Kidney epithelial cell (primary cell): ENCODE measurements around the gene OST4. TPM values are rescaled to one million over a fixed set of nuclear protein-coding genes. Genes with fewer than 3 reads are reported as not detected.
A peak's percentile ranks its signal among the peaks of the same experiment; 100 is the strongest.
"Not testable (repeated sequence)": the region's sequence is repeated elsewhere in the genome, so short reads cannot be mapped to it uniquely, and the experiment has no call there.

Experiments
- DNase-seq: peaks from one replicate; pipeline ENCODE4 v3.0.0-alpha.2; 2010; ENCODE audit warnings: low read depth
- H3K27me3 ChIP-seq: 2 replicates; pipeline ENCODE4 v1.6.0; 2011; ENCODE audit warnings: low read length; ENCODE audit not compliant: control insufficient read depth, insufficient read depth
- H3K36me3 ChIP-seq: 2 replicates; pipeline ENCODE4 v1.5.1; 2011; ENCODE audit warnings: low read length; ENCODE audit not compliant: control insufficient read depth, insufficient read depth
- H3K4me3 ChIP-seq: 2 replicates; pipeline ENCODE4 v1.5.1; 2011; ENCODE audit warnings: low read depth, mild to moderate bottlenecking, control low read depth, low read length
- CTCF ChIP-seq: IDR thresholded peaks from 2 replicates; pipeline ENCODE4 v1.5.1; 2011; ENCODE audit warnings: mild to moderate bottlenecking, moderate library complexity, low read length, control low read depth, inconsistent platforms; ENCODE audit not compliant: insufficient read depth, poor library complexity, severe bottlenecking
- total RNA-seq: library from RNA; depleted of rRNA; stranded (reverse); fragments of >200 nt; gene quantifications from 2 replicates; pipeline ENCODE4 v1.2.3, GENCODE V29; 2015

The OST4 gene
- total RNA-seq, 1 donor from 2014 or later = 237 TPM

DNA sequence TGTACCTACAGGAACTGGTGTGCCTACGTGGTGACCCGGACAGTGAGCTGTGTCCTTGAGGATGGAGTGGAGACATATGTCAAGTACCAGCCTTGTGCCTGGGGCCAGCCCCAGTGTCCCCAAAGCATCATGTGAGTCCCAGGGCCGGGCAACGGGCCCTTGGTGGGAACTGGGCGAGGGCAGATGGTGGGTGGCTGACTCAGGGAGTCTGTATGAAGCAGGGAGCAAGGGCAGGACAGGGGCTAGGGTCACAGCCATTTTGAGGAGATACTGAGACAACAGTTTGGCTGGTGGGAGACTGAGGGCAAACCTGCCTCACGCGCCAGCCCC is 8.7 kb upstream of the OST4 start:
- Histone ChIP-seq H3K27me3 (no peaks in the 10 kb centered on the region), H3K36me3 (no peaks in the 10 kb centered on the region), H3K4me3 (no peak overlapping the region)
- no peak for TF ChIP-seq CTCF
- no peak for DNase-seq

DNA sequence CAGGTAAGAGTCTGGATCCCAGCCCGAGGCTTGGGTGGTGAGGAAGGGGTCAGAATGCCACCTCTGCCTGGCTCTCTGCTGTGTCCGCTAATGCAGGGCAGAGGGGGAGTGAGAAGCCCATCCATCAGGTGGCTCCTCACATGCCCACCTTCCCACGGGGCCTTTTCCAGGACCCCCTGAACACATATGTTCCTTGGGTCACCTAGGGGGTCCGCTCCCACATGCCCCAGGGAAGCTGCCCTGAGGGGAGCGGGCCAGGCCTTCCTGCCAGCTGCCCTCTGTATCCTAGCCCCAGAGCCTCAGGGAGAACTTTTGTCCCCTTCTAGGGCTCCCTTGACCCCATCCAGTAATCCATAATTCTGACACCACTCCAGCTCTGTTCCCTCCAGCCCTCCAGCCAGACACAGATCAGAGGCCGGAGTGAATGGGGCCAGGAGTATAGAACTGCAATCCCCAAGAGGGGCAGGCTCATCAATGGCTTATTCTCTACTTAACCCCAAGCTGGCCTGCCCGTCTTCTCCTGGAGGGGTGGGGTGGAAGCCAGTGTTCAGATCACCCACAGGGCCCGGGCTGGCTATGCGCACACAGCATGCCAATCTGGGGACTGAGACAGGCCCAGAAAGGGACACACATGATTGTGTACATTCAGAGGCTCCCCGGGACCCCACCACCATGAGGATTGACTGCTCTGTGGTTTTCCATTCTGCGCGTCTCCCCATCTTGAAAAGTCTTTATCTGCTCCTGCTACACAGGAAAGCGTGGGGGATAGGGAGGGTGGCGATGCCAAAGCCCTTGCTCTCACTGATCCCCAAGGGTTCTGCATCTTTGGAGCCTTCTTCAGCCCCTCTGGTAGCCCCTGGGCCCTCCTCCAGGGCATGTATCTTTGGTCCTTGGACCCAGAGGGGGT is 8.0 kb upstream of the OST4 start:
- Histone ChIP-seq H3K36me3 (no peaks in the 10 kb centered on the region), H3K4me3 (no peak overlapping the region), H3K27me3 (no peaks in the 10 kb centered on the region)
- no peak for TF ChIP-seq CTCF
- no peak for DNase-seq

DNA sequence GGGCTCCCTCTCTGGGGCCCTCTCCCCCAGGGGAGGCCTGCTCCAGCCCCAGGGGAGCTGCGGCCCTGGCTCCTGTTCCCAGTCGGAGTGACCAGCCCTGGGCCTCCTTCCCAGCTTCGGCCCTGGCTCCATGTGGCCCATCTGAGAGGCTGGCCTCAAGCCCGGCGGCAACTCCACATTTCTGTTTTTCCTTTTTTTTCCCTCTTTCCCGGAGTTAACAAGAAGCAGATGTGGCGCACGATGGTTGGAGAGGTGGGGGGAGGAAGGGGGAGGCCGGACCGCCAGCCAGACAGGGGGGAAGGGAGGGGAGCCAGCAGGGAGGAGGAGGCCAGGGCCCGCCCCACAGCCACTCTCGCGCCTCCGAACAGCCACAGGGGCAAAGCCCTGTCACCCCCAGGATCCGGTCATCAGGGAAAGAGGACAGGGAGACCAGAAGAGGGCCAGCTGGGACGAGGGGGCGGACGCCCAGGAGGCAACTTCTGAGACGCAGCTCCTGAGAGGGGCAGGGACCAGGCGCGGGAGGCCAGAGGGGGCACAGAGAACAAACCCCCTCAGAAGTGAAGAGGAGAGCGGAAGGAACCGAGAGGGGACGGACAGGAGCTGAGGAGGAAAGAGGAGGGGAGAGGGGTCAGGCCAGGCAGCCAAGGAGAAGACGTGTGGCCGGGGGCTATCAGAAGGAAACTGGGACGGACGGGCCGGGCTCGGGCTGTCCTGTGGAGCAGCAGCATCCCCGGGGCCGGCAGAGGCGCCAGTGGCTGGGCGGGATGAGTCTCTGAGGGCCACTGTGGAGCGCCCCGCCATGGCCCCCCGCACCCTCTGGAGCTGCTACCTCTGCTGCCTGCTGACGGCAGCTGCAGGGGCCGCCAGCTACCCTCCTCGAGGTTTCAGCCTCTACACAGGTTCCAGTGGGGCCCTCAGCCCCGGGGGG is 7.1 kb upstream of the OST4 start, which contains the start of gene EMILIN1:
TSS of gene EMILIN1 (plus strand) at position 349 of the 928 bp plus-strand sequence. CDS start at position 800, 451 bp downstream.
- H3K4me3 ChIP-seq = peak within 1 kb of the TSS; percentile 8
- no peak for TF ChIP-seq CTCF
- no peak for DNase-seq
- H3K36me3 ChIP-seq = no peaks in the 10 kb centered on the region
- H3K27me3 ChIP-seq = no peaks in the 10 kb centered on the region

DNA sequence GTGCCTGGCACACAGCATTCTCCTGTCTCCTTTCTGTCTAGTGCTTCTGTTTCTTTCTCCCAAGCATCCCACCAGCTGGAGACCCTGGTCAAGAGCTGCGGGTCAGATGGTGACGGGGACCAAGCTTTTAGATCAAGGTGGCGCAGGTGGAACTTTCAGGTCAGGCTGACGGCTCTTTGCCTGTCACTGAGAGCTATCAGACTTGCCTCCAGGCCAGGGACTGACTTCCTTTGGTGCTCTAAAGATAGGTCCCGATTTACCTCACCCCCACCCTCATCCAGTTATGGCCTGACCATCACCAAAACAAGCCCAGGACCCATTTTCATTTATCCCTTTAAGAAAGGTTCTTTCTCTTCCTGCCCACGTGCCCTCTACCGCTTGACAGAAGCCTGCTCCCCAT is 5.8 kb upstream of the OST4 start:
- TF ChIP-seq CTCF = no peak
- DNase-seq = no peak
- no peaks in the 10 kb centered on the region for H3K36me3 ChIP-seq
- H3K4me3 ChIP-seq = no peak overlapping the region
- no peaks in the 10 kb centered on the region for H3K27me3 ChIP-seq

DNA sequence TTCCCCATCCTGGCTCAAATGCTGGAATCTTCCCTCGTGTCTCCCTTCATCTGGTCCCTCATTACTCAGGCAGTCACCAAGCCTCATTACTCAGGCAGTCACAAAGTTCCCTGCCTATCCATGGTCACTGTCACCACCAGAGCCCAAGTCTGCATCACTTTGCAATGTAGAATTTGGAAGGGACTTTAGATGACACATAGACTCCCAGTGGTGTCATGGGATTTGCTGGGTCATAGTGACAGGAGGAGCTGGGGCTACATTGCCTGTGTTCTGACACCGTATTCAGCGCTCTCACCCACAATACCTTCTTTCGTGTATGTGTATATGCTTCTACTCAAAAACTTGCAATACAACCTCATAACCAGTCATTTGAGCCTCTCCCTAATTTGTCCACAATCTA is 4.9 kb upstream of the OST4 start:
- no peak for DNase-seq
- no peak for TF ChIP-seq CTCF
- H3K4me3 ChIP-seq = no peak overlapping the region
- H3K27me3 ChIP-seq = no peaks in the 10 kb centered on the region
- H3K36me3 ChIP-seq = no peaks in the 10 kb centered on the region

- not testable (repeated sequence) for H3K27me3 ChIP-seq, H3K36me3 ChIP-seq, DNase-seq, H3K4me3 ChIP-seq
Observed at GRCh38 chr2:27075566-27075871, 4.1 kb upstream of the OST4 start.
